TTC549 (cell line): Measurements from ENCODE around the gene SCYL1.

Experiments
- FAIRE-seq: peaks from 2 replicates; lab custom pipeline; 2012; peaks lifted over from hg19 to GRCh38; lab: Jason Lieb, UNC

SCYL1 gene

DNA sequence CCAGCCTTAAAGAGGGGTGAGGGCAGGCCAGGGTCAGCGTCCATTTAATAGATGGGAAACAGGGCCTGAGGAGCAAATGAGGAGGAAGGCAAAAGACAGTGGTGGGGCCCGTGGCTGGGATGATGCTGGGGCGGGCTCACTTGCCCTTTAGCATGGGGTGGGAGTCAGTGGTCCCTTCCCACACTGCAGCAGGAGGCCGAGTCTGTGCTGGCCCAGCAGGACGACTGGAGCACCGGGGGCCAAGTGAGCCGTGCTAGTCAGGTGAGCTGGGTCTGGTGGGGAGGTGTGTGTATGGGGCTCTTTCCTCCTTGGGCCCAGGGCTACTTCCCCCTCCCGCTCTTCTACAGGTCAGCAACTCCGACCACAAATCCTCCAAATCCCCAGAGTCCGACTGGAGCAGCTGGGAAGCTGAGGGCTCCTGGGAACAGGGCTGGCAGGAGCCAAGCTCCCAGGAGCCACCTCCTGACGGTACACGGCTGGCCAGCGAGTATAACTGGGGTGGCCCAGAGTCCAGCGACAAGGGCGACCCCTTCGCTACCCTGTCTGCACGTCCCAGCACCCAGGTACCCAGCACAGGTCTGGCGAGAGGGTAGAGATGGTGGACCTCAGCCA is 12.8 kb downstream of the SCYL1 start:
- FAIRE-seq = no peak

DNA sequence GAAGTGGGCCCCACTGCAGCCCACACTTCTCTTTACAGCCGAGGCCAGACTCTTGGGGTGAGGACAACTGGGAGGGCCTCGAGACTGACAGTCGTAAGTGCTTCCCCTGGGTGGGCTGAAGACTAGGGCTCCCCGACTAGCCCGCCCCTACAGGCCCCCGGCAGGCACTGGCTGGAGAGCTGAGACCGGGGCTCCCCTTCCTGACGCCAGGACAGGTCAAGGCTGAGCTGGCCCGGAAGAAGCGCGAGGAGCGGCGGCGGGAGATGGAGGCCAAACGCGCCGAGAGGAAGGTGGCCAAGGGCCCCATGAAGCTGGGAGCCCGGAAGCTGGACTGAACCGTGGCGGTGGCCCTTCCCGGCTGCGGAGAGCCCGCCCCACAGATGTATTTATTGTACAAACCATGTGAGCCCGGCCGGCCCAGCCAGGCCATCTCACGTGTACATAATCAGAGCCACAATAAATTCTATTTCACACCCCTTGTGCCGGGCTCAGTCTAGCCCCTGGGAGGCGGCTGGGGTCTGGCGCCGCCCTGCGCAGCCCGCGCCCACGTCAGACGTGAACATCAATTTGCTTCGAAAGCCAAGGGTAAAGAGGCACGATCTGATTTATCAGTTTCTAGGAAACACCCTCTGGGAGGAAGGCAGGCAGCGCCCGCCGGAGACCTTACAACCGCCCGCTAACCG is 13.5 kb downstream of the SCYL1 start:
- FAIRE-seq = no peak

DNA sequence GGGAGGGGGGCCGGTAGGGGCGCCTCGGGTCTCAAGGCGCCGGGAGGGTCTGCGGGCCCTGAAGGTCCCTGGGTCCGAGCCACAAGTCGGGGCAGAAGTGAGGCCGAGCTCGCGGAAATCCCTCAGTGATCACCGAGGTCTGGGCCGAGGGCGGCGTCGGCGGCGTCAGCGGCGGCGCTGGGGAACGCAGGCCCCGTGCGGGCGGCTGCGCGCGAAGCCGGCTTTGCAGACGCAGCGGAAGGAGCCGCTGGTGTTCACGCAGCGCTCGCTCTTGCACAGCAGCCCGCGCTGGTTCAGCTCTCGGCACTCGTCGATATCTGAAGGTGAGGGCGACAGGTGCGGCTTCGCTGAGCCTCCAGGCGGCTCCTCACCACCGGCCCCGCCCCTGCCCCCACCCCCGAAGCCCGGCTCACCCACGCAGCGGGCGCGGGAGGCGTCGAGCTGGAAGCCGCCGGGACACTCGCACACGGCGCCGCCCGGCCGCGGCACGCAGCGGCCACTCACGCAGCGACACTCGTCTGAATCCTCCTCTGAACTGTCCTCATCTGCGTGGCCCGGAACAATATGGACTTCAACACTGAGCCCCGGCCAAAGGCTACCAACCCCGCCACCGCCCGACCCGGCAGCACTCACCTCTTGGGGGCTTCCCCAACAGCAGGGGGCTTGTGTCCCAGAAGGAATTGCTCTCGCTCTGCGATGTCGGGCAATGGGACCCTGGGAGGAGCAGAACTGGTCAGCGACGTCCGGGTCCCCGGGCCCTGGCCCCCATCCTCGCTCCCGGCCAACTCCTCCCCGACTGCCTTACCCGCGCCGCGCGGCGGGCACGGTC is 14.2 kb downstream of the SCYL1 start:
- FAIRE-seq = no peak

DNA sequence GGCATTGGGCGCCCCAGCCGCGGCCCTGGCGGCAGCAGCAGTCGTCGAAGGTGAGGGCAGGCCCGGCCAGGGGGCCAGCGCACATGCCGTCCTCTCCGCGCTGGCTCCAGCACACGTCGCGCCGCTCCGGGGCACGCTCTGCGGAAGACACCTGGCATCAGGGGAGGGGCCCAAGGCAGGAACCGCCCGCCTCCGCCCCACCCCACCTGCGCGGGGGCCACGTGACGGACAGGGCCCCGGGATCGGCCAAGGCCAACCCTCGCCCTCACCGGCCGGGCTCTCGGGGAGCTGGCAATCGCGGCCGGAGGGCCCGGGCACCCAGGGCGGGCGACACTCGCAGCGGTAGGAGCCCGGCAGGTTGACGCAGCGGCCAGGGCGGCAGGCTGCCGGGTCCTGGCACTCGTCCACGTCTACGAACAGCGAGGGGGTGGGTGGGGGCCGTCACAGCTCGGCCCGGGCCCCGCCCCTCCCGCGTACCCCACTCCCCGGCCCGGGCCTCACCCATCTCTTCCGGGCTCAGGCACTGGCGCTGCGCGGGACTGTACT is 14.9 kb downstream of the SCYL1 start:
- no peak for FAIRE-seq

DNA sequence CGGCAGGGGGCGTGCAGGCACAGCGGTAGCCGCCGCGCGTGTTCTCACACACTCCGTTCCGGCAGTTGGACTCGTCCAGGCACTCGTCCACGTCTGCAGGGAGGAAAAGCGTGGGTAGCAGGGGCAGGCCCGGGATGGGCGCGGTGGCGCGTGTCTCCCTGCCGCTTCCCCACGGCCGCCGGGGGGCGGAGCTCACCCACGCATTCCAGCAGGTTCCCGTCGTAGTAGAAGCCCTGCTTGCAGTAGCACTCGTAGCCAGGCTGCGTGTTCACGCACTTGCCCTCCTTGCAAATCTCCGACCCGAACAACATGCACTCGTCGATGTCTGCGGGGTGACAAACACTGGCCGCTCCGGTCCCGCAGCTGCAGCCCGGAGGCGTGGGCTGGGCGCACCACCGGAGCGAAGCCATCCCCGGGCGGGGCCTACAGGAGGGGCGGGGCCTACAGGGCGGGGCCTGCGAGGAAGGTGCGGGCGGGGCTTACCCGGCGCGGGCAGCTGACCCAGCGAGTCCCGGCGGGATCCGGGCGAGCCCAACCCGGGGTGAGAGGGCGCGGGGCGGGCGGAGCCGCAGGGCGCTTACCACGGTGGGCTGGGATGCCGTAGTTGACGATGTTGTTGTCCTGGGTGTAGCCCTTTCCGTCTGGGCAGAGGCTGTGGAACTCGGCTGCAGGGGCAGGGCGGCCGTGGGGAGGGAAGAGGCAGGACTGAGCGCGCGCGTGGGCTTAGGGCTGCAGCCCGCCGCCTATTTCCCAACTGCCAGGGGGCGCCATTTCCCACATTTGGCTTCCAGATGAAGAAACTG is 15.6 kb downstream of the SCYL1 start:
- no peak for FAIRE-seq

DNA sequence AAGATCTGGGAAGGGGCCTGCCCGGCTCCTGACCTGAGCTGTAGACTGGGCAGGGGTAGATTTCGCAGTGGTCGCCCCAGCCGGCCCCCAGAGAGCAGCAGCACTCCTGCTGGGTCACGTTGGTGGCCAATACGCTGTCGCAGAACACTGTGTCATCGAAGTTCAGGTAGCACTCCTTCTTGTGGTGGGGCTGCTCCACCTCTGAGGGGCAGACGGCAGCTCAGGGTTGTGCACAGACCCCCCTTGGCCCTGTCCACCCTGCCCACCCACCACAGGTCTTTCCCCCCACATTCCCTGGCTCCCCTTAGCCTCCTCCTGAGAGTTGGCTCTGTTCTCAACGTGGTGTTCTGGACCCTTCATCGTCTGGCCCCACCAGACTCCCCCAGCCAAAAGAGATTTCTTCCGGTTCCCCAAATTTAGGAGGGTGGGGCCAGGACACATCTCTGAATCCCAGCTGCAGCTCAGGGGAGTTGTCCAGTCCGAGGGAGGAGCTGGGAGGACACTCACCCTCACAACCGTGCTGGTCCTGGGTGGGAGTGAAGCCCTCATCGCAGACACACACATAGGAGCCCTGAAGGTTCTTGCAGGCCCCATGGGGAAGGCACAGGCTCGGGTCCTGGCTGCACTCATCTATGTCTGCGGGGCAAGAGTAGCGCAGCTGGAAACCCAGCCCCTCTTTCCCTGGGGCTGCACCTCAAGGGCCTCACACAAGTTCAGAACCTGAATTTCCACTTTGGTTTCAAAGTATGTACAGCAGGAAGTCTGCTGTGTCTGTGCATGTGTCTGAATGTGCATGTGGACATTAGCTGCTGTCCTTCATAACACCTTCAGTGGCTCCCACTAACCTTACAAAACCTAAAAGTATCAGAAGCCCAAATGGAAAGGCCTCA is 16.5 kb downstream of the SCYL1 start:
- FAIRE-seq = no peak

DNA sequence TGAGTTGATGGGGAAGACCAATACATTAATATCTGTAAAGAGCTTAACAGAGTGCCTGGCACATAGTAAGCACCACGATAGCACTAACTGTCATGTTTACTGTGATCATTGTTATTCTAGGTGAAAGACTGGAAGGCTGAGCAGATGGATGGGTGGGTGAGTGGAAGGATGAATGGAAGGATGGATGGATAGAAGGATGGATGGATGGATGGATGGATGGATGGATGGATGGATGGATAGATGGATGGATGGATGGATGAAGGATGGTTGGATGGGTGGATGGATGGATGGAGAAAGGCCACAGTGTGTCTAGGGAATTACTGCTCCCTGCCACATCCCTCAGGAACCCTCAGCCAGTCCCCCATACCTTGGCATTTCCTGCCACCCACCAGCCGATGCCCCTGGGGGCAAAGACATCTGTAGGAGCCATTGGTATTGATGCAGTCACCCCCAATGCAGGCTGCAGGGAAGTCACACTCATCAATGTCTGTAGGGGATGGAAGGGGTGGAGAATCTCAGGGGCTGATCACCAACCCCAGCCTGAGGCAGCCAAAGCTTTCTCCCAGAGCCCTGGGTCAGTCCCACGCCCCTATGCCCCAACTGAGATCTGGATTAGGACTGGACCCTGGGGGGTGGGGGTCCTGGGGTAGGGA is 18.0 kb downstream of the SCYL1 start:
- no peak for FAIRE-seq

DNA sequence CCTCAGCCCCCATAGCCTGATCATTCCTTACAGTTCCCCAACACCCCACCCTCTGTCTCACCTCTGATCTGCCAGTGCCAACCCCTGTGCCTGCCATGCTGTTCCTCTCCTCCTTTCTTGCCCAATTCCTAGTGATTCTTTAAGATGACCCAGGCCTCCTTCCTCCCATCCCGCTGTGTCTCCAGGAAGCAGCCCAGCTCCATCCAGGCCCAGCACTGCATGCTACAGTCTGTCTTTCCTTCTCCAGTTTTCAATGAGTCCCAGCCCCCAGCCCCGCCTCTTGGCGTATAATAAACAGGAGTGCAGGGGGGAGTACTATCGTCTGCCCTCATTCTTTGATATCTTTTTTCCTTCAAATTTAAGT is 21.0 kb downstream of the SCYL1 start:
- FAIRE-seq = no peak

DNA sequence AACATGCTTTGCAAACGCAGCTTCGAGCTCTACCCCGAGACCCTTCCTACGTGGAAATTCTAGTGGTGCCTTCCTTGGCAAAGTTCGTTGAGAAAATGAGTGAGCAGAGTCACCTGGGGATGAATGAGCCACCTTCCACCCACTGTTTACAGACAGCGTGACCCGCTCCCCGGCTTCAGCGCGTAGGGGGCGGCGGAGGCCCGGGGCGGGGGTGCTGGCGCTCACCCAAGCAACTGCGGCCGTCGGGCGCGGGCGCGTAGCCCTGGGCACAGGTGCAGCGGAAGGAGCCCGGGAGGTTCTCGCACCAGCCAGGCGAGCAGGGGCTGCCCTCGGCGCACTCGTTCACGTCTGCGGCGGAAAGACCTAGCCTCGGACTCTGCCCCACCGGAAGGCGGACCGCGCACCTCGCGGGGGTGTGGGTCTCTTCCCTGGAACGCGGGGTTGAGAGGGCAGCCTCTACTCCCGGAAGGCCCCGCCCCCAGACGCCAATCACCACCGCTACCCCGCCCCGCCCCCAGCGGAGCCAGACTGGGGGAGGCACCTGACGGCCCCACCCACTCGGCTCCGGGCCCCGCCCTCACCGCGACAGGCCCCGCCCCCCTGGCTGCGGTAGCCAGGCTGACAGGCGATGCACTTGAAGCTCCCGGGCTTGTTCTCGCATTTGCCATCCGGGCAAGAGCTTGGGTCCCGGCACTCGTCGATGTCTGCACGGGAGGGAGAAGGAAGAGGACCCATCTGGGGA is 21.5 kb downstream of the SCYL1 start:
- no peak for FAIRE-seq

DNA sequence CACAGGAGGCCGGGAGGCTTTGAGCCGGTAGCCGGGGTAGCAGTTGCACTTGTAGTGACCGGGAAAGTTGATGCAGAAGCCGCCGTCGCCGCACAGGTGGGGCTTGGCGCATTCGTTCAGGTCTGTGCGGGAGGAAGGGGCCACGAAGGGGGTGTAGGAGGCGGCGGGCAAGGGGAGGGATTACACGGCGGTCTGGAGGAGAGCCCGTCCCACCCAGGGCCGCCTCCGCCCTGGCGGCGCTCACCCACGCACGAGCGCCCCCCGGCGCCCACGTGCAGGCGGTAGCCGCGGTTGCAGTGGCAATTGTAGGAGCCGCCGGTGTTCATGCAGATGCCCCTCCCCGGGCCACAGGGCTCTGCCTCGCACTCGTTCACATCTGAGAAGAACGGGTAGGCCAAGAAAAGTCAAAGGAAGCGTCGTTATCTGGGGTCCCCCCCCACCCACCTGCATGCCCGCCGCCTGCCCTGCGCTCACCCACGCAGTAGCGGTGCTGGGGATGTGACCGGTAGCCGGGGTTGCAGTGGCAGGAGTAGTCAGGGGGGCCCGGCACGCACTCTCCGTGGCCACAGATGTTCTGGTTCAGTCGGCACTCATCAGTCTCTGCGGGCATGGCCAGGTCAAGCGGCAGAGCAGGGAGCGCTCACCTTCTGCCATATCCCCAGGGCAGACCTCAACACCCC is 22.7 kb downstream of the SCYL1 start:
- FAIRE-seq = no peak

DNA sequence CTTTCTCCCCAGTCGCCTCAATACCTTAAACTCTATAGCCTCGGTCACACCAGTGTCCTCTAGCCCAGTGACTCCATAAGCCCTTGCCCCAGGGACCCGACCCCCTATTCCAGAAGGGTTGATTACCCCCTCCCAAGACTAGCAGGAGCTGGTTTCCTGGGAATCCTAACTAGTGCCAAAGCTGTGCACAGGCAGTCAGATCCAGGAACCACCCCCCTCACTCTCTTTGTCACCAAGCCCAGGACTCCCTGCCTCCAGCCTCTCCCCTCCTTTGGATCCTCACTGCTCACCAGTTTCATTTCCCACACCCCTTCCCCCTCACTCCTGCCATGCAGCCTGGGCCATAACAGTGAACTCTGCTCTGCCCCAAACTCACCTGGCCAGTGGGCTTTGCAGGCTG is 23.5 kb downstream of the SCYL1 start:
- FAIRE-seq = no peak

DNA sequence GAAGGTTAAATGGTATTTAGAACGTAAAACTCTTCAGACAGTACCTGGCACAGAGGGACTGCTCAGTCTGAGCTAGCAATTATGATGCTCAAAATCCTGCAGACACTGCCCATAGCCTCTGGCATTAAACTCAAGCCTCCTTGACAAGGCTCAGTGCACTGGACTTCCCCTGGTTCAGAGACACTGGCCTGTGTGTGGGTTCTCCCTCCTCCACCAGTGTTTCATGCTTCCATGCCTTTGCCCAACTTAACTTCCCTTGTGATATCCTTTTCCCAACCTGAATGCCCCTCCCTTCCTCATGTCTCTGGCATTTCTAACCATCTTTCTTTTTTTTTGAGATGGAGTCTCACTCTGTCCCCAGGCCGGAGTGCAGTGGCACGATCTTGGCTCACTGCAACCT is 24.2 kb downstream of the SCYL1 start:
- no peak for FAIRE-seq

DNA sequence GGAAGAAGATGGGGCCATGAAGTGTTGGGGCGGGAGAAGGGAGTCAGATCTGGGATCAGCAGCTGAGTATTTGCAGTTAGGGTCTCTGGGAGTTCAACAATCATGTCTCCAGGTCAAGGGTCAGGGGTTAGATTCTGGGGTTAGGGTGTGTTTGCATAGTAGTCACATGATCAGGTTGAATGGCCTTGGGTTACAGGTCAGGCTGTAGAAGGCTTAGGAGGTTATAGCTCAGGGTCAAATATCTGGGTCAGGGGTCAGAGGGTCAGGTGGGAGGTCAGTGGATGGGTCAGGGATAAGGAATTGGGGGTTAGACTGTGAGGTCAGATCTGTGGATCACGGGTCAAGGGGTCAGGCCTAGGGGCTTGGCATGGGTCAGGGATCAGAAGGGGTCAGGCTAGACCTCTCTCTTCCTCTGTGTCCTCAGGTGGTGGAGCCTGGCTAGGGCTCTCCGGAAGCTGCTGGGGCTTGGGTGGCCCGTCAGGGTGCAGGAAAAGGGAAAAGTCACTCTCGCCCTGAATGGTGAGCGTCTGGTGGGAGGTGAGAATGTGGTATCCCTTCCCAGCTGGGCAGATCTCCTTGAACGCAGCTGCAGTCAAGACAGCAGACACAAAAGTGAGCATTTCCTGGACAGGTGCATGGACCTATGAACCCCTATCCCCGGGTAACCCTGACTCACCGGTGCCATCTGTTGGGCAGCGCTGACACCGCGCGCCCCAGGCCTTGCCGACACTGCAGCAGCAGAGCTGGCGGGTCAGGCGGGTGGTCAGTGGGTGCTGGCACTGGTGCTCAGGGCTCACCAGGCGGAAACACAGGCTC is 26.9 kb downstream of the SCYL1 start:
- FAIRE-seq = no peak

DNA sequence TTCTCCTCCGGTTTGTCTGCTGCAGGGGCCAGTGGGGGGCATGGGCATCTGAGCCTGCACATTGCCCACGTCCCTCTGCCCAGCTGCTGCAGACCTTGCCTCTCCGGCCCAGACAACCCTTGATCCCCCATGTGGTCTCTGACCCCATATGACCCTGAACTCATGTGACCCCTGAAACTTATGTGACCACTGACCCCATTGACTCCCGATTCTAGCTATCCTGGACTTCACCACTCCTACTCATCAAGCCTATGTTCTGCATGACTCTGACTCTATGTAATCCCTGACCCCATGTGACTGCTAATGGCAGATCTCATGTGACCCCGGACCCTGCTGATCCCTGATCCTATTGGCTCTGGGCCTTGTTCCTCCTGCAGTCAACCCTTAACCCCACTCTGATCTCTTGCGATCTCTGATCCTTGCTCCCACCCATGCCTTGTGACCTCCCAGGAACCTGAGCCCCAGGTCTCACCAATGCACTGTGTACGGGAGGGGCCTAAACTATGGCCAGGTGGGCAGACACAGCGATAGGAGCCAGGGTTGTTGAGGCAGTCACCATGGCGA is 27.6 kb downstream of the SCYL1 start:
- no peak for FAIRE-seq

DNA sequence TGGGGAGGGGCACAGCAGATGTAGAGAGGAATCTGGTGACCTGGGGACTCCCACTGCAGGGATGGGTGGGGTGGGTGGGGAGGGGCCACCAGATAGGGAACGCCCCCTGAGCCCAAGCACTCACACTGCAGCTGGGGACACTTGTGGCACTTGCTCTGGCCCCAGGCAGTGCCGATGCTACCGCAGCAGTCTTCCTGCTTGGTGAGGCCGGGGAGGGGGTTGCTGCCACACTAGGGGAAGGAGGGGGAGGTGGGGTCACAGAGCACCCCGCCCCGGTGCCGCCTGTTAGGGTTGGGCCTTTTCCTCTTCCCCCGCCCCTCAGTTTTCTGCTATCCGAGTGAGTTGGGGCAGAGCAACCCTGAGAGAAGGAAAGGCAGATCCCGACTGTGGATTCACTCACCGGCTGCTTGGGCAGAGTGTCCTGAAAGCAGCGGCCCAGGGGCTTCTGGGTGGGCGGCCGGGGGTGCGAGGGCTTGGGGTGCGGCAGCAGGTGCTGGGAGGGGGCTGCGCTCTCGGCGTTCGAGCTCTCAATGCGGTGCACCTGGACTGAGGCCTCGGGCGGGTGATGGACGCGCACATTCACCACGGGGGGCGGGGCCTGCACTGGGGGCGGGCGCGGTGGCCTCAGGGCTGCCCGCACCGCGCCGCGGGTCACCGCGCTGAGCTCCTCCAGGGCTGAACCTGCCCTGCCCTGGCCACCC is 28.6 kb downstream of the SCYL1 start:
- FAIRE-seq = no peak

DNA sequence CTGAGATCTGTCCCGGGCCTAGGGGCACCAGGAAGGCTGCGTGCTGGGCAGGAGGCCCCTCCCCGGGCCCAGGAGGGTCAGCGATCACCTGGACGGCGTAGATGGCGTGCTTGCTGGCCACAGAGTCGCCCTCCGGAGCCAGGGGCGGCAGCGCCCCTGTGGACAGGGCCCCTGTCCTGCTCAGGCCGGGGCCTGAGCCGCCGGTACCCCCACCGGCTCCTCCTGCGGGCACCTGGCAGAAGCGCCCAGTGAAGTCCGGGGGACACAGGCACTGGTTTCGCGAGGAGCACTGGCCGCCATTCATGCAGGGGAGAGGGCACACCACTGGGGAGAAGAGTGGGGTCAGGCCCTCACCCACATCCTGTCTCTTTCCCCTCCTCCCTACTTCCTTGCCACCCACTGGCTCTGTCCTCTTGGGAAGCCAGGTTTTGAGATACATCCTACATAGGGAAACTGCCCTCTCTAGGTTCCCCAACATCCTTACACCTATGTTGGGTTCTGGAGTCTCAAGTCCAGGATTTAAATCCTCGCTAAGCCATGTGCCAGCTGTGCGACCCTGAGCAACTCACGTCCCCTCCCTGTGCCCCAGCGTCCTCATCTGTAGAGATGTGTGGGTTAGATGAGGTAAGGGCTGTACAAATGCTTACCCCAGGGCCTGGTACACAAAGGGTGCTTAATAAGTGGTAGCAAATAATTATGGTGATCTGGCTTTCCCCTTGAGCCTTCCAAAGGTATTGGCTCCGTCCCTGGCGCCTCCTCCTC is 29.4 kb downstream of the SCYL1 start:
- FAIRE-seq = no peak
